Measurements from ENCODE around the gene CALCOCO1. TPM values are rescaled to one million over a fixed set of nuclear protein-coding genes. Genes with fewer than 3 reads are reported as not detected.

The CALCOCO1 gene
- total and polyA plus RNA-seq, 2 of the 13 experiments (the other 11 are each of a cell fraction or from before 2014, with no cell fraction given) = 7.7 to 47.7 TPM

DNA sequence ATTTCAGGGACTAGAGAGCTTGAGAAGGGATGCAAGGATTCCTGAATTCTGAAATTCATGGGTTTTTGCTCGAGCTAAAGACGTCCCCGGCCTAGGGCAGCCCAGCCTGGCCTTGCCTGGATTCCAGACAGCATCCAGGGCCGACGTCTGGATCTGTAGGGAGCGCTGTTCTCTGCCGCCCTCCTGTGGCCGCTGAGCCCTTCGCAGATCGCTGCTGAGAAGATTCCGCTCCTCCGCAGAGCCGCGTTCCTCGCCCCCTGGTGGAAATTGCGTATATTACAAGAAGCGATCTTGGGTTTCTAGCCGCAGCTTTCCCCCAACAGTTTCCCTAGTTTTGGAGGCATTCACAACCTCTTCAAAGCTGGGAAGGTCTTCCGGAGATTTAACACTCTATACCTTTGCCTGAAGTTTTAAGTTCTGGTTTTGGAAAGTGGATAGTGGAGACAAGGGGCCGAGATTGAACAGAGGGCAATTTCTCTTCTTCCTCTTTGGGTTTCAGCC is 19.4 kb upstream of the CALCOCO1 start (continued):
- TF ChIP-seq NFE2L1 (CRISPR knock-in tag; IDR thresholded peaks at IDR 0.05; ENCODE audit: borderline replicate concordance) (no peak), ASH2L (IDR thresholded peaks at IDR 0.05; ENCODE audit: insufficient read length, low read depth, low read length) (no peak), ZNF451 (CRISPR knock-in tag; IDR thresholded peaks at IDR 0.05) (no peak; the same call in 1 of the 2 replicates), KLF9 (CRISPR knock-in tag; IDR thresholded peaks at IDR 0.05; ENCODE audit: low read depth) (no peak), KAT7 (CRISPR knock-in tag; IDR thresholded peaks at IDR 0.05; ENCODE audit: borderline replicate concordance) (no peak), ZNF761 (CRISPR knock-in tag; conservative IDR thresholded peaks at IDR 0.05) (0 out of 2 replicates have a peak, but pooled peaks have one; percentile 63), ZNF205 (CRISPR knock-in tag; IDR thresholded peaks at IDR 0.05) (peak; percentile 41; the same call in 1 of the 2 replicates), FLYWCH1 (CRISPR knock-in tag; IDR thresholded peaks at IDR 0.05) (no peak), ZNF264 (CRISPR knock-in tag; IDR thresholded peaks at IDR 0.05) (no peak), PAWR (CRISPR knock-in tag; IDR thresholded peaks at IDR 0.05; ENCODE audit: borderline replicate concordance) (no peak), ZSCAN21 (CRISPR knock-in tag; IDR thresholded peaks at IDR 0.05; ENCODE audit: borderline replicate concordance) (no peak), ZBTB7B (CRISPR knock-in tag; IDR thresholded peaks at IDR 0.05) (no peak), HNRNPUL1 (IDR thresholded peaks at IDR 0.05; ENCODE audit: low read depth, low read length) (no peak), ZBTB8A (CRISPR knock-in tag; IDR thresholded peaks at IDR 0.05; ENCODE audit: borderline replicate concordance, low read depth) (no peak), ZSCAN29 (CRISPR knock-in tag; conservative IDR thresholded peaks at IDR 0.05) (no peak), RAD21 (CRISPR knock-in tag; IDR thresholded peaks at IDR 0.05) (peak; percentile 95), HIVEP1 (CRISPR knock-in tag; IDR thresholded peaks at IDR 0.05) (no peak), LCORL (IDR thresholded peaks at IDR 0.05) (no peak), LCORL (CRISPR knock-in tag; IDR thresholded peaks at IDR 0.05) (no peak), MAFF (IDR thresholded peaks at IDR 0.05; ENCODE audit: low read depth, low read length) (no peak)
- TF ChIP-seq, protein P1, sequence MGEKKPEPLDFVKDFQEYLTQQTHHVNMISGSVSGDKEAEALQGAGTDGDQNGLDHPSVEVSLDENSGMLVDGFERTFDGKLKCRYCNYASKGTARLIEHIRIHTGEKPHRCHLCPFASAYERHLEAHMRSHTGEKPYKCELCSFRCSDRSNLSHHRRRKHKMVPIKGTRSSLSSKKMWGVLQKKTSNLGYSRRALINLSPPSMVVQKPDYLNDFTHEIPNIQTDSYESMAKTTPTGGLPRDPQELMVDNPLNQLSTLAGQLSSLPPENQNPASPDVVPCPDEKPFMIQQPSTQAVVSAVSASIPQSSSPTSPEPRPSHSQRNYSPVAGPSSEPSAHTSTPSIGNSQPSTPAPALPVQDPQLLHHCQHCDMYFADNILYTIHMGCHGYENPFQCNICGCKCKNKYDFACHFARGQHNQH (CRISPR knock-in tag; IDR thresholded peaks at IDR 0.05) = peak; percentile 54; the same call in 1 of the 2 replicates
- TF ChIP-seq, protein P2, sequence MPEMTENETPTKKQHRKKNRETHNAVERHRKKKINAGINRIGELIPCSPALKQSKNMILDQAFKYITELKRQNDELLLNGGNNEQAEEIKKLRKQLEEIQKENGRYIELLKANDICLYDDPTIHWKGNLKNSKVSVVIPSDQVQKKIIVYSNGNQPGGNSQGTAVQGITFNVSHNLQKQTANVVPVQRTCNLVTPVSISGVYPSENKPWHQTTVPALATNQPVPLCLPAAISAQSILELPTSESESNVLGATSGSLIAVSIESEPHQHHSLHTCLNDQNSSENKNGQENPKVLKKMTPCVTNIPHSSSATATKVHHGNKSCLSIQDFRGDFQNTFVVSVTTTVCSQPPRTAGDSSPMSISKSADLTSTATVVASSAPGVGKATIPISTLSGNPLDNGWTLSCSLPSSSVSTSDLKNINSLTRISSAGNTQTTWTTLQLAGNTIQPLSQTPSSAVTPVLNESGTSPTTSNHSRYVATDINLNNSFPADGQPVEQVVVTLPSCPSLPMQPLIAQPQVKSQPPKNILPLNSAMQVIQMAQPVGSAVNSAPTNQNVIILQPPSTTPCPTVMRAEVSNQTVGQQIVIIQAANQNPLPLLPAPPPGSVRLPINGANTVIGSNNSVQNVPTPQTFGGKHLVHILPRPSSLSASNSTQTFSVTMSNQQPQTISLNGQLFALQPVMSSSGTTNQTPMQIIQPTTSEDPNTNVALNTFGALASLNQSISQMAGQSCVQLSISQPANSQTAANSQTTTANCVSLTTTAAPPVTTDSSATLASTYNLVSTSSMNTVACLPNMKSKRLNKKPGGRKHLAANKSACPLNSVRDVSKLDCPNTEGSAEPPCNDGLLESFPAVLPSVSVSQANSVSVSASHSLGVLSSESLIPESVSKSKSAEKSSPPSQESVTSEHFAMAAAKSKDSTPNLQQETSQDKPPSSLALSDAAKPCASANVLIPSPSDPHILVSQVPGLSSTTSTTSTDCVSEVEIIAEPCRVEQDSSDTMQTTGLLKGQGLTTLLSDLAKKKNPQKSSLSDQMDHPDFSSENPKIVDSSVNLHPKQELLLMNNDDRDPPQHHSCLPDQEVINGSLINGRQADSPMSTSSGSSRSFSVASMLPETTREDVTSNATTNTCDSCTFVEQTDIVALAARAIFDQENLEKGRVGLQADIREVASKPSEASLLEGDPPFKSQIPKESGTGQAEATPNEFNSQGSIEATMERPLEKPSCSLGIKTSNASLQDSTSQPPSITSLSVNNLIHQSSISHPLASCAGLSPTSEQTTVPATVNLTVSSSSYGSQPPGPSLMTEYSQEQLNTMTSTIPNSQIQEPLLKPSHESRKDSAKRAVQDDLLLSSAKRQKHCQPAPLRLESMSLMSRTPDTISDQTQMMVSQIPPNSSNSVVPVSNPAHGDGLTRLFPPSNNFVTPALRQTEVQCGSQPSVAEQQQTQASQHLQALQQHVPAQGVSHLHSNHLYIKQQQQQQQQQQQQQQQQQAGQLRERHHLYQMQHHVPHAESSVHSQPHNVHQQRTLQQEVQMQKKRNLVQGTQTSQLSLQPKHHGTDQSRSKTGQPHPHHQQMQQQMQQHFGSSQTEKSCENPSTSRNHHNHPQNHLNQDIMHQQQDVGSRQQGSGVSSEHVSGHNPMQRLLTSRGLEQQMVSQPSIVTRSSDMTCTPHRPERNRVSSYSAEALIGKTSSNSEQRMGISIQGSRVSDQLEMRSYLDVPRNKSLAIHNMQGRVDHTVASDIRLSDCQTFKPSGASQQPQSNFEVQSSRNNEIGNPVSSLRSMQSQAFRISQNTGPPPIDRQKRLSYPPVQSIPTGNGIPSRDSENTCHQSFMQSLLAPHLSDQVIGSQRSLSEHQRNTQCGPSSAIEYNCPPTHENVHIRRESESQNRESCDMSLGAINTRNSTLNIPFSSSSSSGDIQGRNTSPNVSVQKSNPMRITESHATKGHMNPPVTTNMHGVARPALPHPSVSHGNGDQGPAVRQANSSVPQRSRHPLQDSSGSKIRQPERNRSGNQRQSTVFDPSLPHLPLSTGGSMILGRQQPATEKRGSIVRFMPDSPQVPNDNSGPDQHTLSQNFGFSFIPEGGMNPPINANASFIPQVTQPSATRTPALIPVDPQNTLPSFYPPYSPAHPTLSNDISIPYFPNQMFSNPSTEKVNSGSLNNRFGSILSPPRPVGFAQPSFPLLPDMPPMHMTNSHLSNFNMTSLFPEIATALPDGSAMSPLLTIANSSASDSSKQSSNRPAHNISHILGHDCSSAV (CRISPR knock-in tag; IDR thresholded peaks at IDR 0.05; ENCODE audit: borderline replicate concordance) = no peak

Measured in HepG2 (cell line).